Skeletal muscle satellite cell (primary cell): ENCODE data around the gene CDK11B.

Experiments
- H3K27me3 ChIP-seq: 2 replicates; pipeline ENCODE4 v1.7.0; 2013; ENCODE audit warnings: low read length; ENCODE audit not compliant: control insufficient read depth, insufficient read depth
- H3K36me3 ChIP-seq: 2 replicates; pipeline ENCODE4 v1.7.0; 2013; ENCODE audit warnings: mild to moderate bottlenecking, control low read depth, low read length; ENCODE audit not compliant: insufficient read depth
- H3K4me1 ChIP-seq: 2 replicates; pipeline ENCODE4 v1.7.0; 2013; ENCODE audit warnings: low read length; ENCODE audit not compliant: control insufficient read depth, insufficient read depth
- H3K4me2 ChIP-seq: 2 replicates; pipeline ENCODE4 v1.7.0; 2013; ENCODE audit warnings: mild to moderate bottlenecking, low read length
- H3K4me3 ChIP-seq: 2 replicates; pipeline ENCODE4 v1.7.0; 2013; ENCODE audit warnings: low read length
- H3K9ac ChIP-seq: 2 replicates; pipeline ENCODE4 v1.7.0; 2013; ENCODE audit warnings: mild to moderate bottlenecking, low read depth, low read length, moderate library complexity
- H3K9me3 ChIP-seq: replicated peaks from 2 replicates; pipeline ENCODE4 v1.7.0; 2013; ENCODE audit warnings: mild to moderate bottlenecking, control low read depth, low read length

Gene CDK11B

GRCh38 chr1:1614954-1615255 is 43.9 kb downstream of the CDK11B start:
- Histone ChIP-seq H3K4me2 (peak overlapping the region; percentile 99), H3K27me3 (no peaks in the 10 kb centered on the region), H3K9me3 (no peaks in the 10 kb centered on the region), H3K4me1 (peaks cover 20% of the 10 kb centered on the region), H3K36me3 (peaks cover 10% of the 10 kb centered on the region), H3K4me3 (peak overlapping the region; percentile 100), H3K9ac (peak overlapping the region; percentile 100)

- H3K36me3 ChIP-seq, result peaks cover 10% of the 10 kb centered on the region
- H3K9ac ChIP-seq, result peak overlapping the region; percentile 100
- no peaks in the 10 kb centered on the region for H3K27me3 ChIP-seq
- peak overlapping the region; percentile 100 for H3K4me3 ChIP-seq
- peak overlapping the region; percentile 99 for H3K4me2 ChIP-seq
- H3K9me3 ChIP-seq, result no peaks in the 10 kb centered on the region
- H3K4me1 ChIP-seq, result peaks cover 20% of the 10 kb centered on the region
Measured at GRCh38 chr1:1614204-1614953, 44.4 kb downstream of the CDK11B start.

- Histone ChIP-seq H3K9me3 (no peaks in the 10 kb centered on the region), H3K36me3 (peaks cover 10% of the 10 kb centered on the region), H3K27me3 (no peaks in the 10 kb centered on the region), H3K4me3 (peak overlapping the region; percentile 100), H3K9ac (peak overlapping the region; percentile 100), H3K4me1 (peaks cover 20% of the 10 kb centered on the region), H3K4me2 (peak overlapping the region; percentile 99)
Measured at GRCh38 chr1:1613509-1614082, 45.2 kb downstream of the CDK11B start.

- H3K4me2 ChIP-seq, result no peak overlapping the region
Measured at GRCh38 chr1:1612104-1612400, 46.8 kb downstream of the CDK11B start.

GRCh38 chr1:1610796-1611195 is 48.0 kb downstream of the CDK11B start:
- H3K4me1 ChIP-seq, result peaks cover 11% of the 10 kb centered on the region
- no peak overlapping the region for H3K4me3 ChIP-seq
- no peaks in the 10 kb centered on the region for H3K9me3 ChIP-seq
- no peak overlapping the region for H3K9ac ChIP-seq
- H3K36me3 ChIP-seq, result no peaks in the 10 kb centered on the region
- H3K27me3 ChIP-seq, result no peaks in the 10 kb centered on the region
- H3K4me2 ChIP-seq, result no peak overlapping the region

More at GRCh38 chr1:1612104-1612400, 46.8 kb downstream of the CDK11B start:
- H3K9me3 ChIP-seq, result no peaks in the 10 kb centered on the region
- H3K27me3 ChIP-seq, result no peaks in the 10 kb centered on the region
- no peaks in the 10 kb centered on the region for H3K36me3 ChIP-seq
- H3K9ac ChIP-seq, result no peak overlapping the region
- no peak overlapping the region for H3K4me3 ChIP-seq
- H3K4me1 ChIP-seq, result peaks cover 19% of the 10 kb centered on the region

GRCh38 chr1:1609822-1610485 is 48.9 kb downstream of the CDK11B start:
- no peak overlapping the region for H3K9ac ChIP-seq
- peaks cover 2% of the 10 kb centered on the region for H3K27me3 ChIP-seq
- no peak overlapping the region for H3K4me2 ChIP-seq
- no peaks in the 10 kb centered on the region for H3K9me3 ChIP-seq
- no peaks in the 10 kb centered on the region for H3K36me3 ChIP-seq
- no peak overlapping the region for H3K4me3 ChIP-seq
- peaks cover 11% of the 10 kb centered on the region for H3K4me1 ChIP-seq

- Histone ChIP-seq H3K36me3 (no peaks in the 10 kb centered on the region), H3K4me1 (no peaks in the 10 kb centered on the region), H3K4me2 (no peak overlapping the region), H3K9me3 (no peaks in the 10 kb centered on the region), H3K4me3 (no peak overlapping the region), H3K27me3 (peaks cover 30% of the 10 kb centered on the region), H3K9ac (no peak overlapping the region)
Measured at GRCh38 chr1:1606232-1606631, 52.6 kb downstream of the CDK11B start.

GRCh38 chr1:1605724-1606123 is 53.1 kb downstream of the CDK11B start:
- Histone ChIP-seq H3K9me3 (no peaks in the 10 kb centered on the region), H3K27me3 (peaks cover 35% of the 10 kb centered on the region), H3K4me1 (no peaks in the 10 kb centered on the region), H3K4me2 (no peak overlapping the region), H3K4me3 (no peak overlapping the region), H3K9ac (no peak overlapping the region), H3K36me3 (no peaks in the 10 kb centered on the region)

GRCh38 chr1:1605034-1605591 is 53.7 kb downstream of the CDK11B start:
- Histone ChIP-seq H3K36me3 (no peaks in the 10 kb centered on the region), H3K4me1 (peaks cover 2% of the 10 kb centered on the region), H3K9ac (no peak overlapping the region), H3K9me3 (no peaks in the 10 kb centered on the region), H3K4me2 (no peak overlapping the region), H3K4me3 (no peak overlapping the region), H3K27me3 (peaks cover 41% of the 10 kb centered on the region)

GRCh38 chr1:1604374-1605033 is 54.3 kb downstream of the CDK11B start:
- no peak overlapping the region for H3K9ac ChIP-seq
- no peak overlapping the region for H3K4me3 ChIP-seq
- peaks cover 41% of the 10 kb centered on the region for H3K27me3 ChIP-seq

GRCh38 chr1:1603671-1604373 is 55.0 kb downstream of the CDK11B start:
- Histone ChIP-seq H3K9me3 (no peaks in the 10 kb centered on the region), H3K4me2 (no peak overlapping the region), H3K27me3 (peaks cover 47% of the 10 kb centered on the region), H3K9ac (no peak overlapping the region), H3K4me3 (no peak overlapping the region), H3K4me1 (peaks cover 2% of the 10 kb centered on the region), H3K36me3 (no peaks in the 10 kb centered on the region)

More at GRCh38 chr1:1604374-1605033, 54.3 kb downstream of the CDK11B start:
- H3K9me3 ChIP-seq, result no peaks in the 10 kb centered on the region
- no peaks in the 10 kb centered on the region for H3K36me3 ChIP-seq
- H3K4me2 ChIP-seq, result no peak overlapping the region
- peaks cover 2% of the 10 kb centered on the region for H3K4me1 ChIP-seq
